Measurements from ENCODE around the gene MISP. TPM values are rescaled to one million over a fixed set of nuclear protein-coding genes. Genes with fewer than 3 reads are reported as not detected.
A peak's percentile ranks its signal among the peaks of the same experiment; 100 is the strongest.
"Not testable (repeated sequence)": the region's sequence is repeated elsewhere in the genome, so short reads cannot be mapped to it uniquely, and the experiment has no call there.

Gene MISP
- 5.8 TPM for total RNA-seq (ENCODE audit: insufficient read depth, low replicate concordance)

- DNase-seq (ENCODE audit: low spot score): peak; percentile 54
Measured at GRCh38 chr19:750640-751423, at the start of gene MISP. TSS of gene MISP (plus strand) at chr19:751112. CDS start at chr19:756947, 5,835 bp downstream.

- not testable (repeated sequence) for DNase-seq (ENCODE audit: low spot score)
Measured at GRCh38 chr19:702847-703246, 48.1 kb upstream of the MISP start.

GRCh38 chr19:703329-703650 is 47.6 kb upstream of the MISP start:
- no peak for DNase-seq (ENCODE audit: low spot score)

- no peak for DNase-seq (ENCODE audit: low spot score)
Measured at GRCh38 chr19:703651-704446, 47.1 kb upstream of the MISP start.

GRCh38 chr19:704447-704741 is 46.5 kb upstream of the MISP start:
- no peak for DNase-seq (ENCODE audit: low spot score)

GRCh38 chr19:708154-709143 is 42.5 kb upstream of the MISP start, which contains the start of gene PALM:
TSS of gene PALM (plus strand) at chr19:708935. CDS start at chr19:709147, 212 bp downstream.
- no peak for DNase-seq (ENCODE audit: low spot score)

GRCh38 chr19:709196-709964 is 41.5 kb upstream of the MISP start:
- DNase-seq (ENCODE audit: low spot score): no peak

- peak; percentile 71 for DNase-seq (ENCODE audit: low spot score)
Measured at GRCh38 chr19:709965-710571, 40.8 kb upstream of the MISP start.

- no peak for DNase-seq (ENCODE audit: low spot score)
Measured at GRCh38 chr19:710767-711166, 40.1 kb upstream of the MISP start.

GRCh38 chr19:711254-711653 is 39.7 kb upstream of the MISP start:
- DNase-seq (ENCODE audit: low spot score): no peak

- DNase-seq (ENCODE audit: low spot score): no peak
Measured at GRCh38 chr19:715347-715746, 35.6 kb upstream of the MISP start.

- DNase-seq (ENCODE audit: low spot score): no peak
Measured at GRCh38 chr19:718251-718951, 32.5 kb upstream of the MISP start.

- DNase-seq (ENCODE audit: low spot score): peak; percentile 91
Measured at GRCh38 chr19:718991-719512, 31.9 kb upstream of the MISP start.

GRCh38 chr19:719636-720344 is 31.1 kb upstream of the MISP start:
- peak; percentile 45 for DNase-seq (ENCODE audit: low spot score)

- no peak for DNase-seq (ENCODE audit: low spot score)
Measured at GRCh38 chr19:720345-721160, 30.4 kb upstream of the MISP start.

GRCh38 chr19:722553-723101 is 28.3 kb upstream of the MISP start:
- peak; percentile 79 for DNase-seq (ENCODE audit: low spot score)

- DNase-seq (ENCODE audit: low spot score): no peak
Measured at GRCh38 chr19:723247-723646, 27.7 kb upstream of the MISP start.

- DNase-seq (ENCODE audit: low spot score): no peak
Measured at GRCh38 chr19:723714-724113, 27.2 kb upstream of the MISP start.

Data from umbilical cord (tissue), 2 donors.